MCF 10A (cell line): Measurements from ENCODE around the gene SEMA3G. TPM values are rescaled to one million over a fixed set of nuclear protein-coding genes. Genes with fewer than 3 reads are reported as not detected.

Experiments
- BruUV-seq: library from RNA; stranded (reverse); fragments of 400-500 nt; replicated peaks from 2 replicates; lab custom pipeline; 2021; lab: Mats Ljungman, UMichigan
- CTCF ChIA-PET: fragments of 300-600 bp; sonication (Branson Sonifier 250); formaldehyde crosslinking; extraction: SDS; loops from one replicate; lab custom pipeline; 2021; ENCODE audit warnings: antibody characterized with exemption, inconsistent platforms; lab: Yijun Ruan, JAX
- POLR2A ChIA-PET: fragments of 300-600, 350-650 bp; sonication (Branson Sonifier 250); formaldehyde crosslinking; extraction: SDS; loops from one replicate; lab custom pipeline; 2020; ENCODE audit warnings: antibody characterized with exemption, inconsistent platforms; lab: Yijun Ruan, JAX
- DNase-seq: peaks from one replicate; pipeline ENCODE4 v3.0.0-alpha.2; 2018; ENCODE audit not compliant: unreplicated experiment
- H3K27ac Mint-ChIP-seq: one replicate; pipeline ENCODE4 v1.8.0; 2022; ENCODE audit warnings: mild to moderate bottlenecking, low read depth, mixed read lengths; ENCODE audit not compliant: unreplicated experiment
- H3K27me3 Mint-ChIP-seq: one replicate; pipeline ENCODE4 v1.8.0; 2022; ENCODE audit warnings: mixed read lengths; ENCODE audit not compliant: insufficient read depth, unreplicated experiment
- H3K36me3 Mint-ChIP-seq: one replicate; pipeline ENCODE4 v1.8.0; 2022; ENCODE audit warnings: mild to moderate bottlenecking, moderate library complexity, mixed read lengths; ENCODE audit not compliant: insufficient read depth, unreplicated experiment
- H3K4me1 Mint-ChIP-seq: one replicate; pipeline ENCODE4 v1.8.0; 2022; ENCODE audit warnings: mixed read lengths; ENCODE audit not compliant: insufficient read depth, unreplicated experiment
- H3K4me3 Mint-ChIP-seq: one replicate; pipeline ENCODE4 v1.8.0; 2022; ENCODE audit warnings: mild to moderate bottlenecking, moderate library complexity, mixed read lengths; ENCODE audit not compliant: unreplicated experiment
- H3K9me3 Mint-ChIP-seq: one replicate; pipeline ENCODE4 v1.8.0; 2022; ENCODE audit warnings: mixed read lengths; ENCODE audit not compliant: unreplicated experiment
- CTCF ChIP-seq: fragments of 200-600 bp; IDR thresholded peaks from one replicate; pipeline ENCODE4 v1.8.0; 2022; ENCODE audit warnings: antibody characterized with exemption, mild to moderate bottlenecking; ENCODE audit not compliant: unreplicated experiment
- intact Hi-C: fragments of 100-400 bp; cut with micrococcal nuclease; formaldehyde crosslinking; loops from 2 replicates; pipeline ENCODE4 v1.14.1; 2022
- total RNA-seq: library from RNA; stranded (reverse); gene quantifications from 2 replicates; pipeline ENCODE4 v1.2.3, GENCODE V29; 2022

Gene SEMA3G
- total RNA-seq, 1 experiment from 2014 or later = 0.12 TPM

GRCh38 chr3:52429031-52429430 lies 15.9 kb downstream of the SEMA3G start:
- intact Hi-C loops = loop anchor here (2.0 kb wide), 1 partner anchor 644 kb away; no protein-coding TSS in a partner anchor
- H3K4me3 Mint-ChIP-seq = no peak overlapping the region
- H3K27me3 Mint-ChIP-seq = peaks cover 11% of the 10 kb centered on the region
- no peaks in the 10 kb centered on the region for H3K9me3 Mint-ChIP-seq
- ChIA-PET CTCF (interaction anchor here (0.6 to 17.8 kb wide), 11 partner anchors 10 to 555 kb away, joined by 3 to 278 read pairs (median 13); partner anchors contain the start of gene SEMA3G), POLR2A (interaction anchor here (2.3 kb wide), 1 partner anchor 21 kb away, joined by 6 read pairs; no protein-coding TSS in a partner anchor)
- no peak overlapping the region for H3K27ac Mint-ChIP-seq
- H3K4me1 Mint-ChIP-seq = peaks cover 4% of the 10 kb centered on the region
- no peak for DNase-seq
- no TSS peak for BruUV-seq
- TF ChIP-seq CTCF = no peak
- H3K36me3 Mint-ChIP-seq = no peaks in the 10 kb centered on the region

DNA sequence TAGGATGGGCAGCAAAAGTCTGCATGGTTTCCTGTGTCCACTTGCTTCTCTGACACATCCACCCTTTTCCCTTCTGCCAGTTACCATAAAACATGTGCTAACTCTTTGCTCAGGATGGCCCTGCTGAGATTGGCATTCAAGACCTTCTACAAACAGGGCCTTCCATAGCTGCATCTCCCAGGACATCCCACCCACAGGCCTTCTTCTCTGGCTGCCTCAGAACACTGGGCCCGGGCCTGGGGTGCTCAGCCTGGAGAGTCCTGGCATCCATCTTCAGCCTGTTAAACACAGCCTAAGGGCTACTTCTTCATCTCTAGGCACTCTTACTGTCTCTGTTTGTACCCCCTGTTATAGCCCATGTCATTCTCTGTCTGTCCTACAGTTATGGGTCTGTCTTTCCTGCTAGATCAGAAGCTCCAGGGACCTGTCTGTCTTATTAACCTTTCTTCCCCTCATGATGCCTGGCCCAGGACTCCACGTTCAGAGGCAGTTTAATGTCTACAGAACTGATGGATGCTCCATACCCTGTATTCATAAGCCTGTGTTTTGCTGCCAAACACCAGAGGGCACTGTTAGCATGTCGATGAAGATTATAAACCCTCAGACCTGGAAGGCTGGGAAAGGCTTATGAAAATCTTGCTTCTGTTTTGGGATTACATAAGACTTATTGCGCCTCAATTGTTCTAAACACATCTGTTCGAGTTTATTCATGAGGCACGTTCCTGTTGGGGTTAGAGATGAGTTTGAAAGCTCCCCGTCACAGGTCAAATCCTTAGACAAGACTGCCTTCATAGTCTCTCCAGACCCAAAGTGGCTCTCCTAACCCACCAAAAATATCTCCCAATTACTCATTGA lies 16.5 kb downstream of the SEMA3G start:
- no peaks in the 10 kb centered on the region for H3K9me3 Mint-ChIP-seq
- H3K27ac Mint-ChIP-seq = no peak overlapping the region
- no peaks in the 10 kb centered on the region for H3K36me3 Mint-ChIP-seq
- POLR2A ChIA-PET = interaction anchor here (0.6 to 2.3 kb wide), 7 partner anchors 16 to 264 kb away, joined by 3 to 6 read pairs (median 4); partner anchors contain the start of gene SEMA3G
- peak; percentile 63 for TF ChIP-seq CTCF
- BruUV-seq = no TSS peak
- DNase-seq = peak; percentile 83
- no peaks in the 10 kb centered on the region for H3K4me1 Mint-ChIP-seq
- no peak overlapping the region for H3K4me3 Mint-ChIP-seq
- peaks cover 11% of the 10 kb centered on the region for H3K27me3 Mint-ChIP-seq
- intact Hi-C loops = loop anchor here (1.0 to 2.0 kb wide), 2 partner anchors 19 to 644 kb away; no protein-coding TSS in a partner anchor
- CTCF ChIA-PET = interaction anchor here (0.5 to 17.8 kb wide), 23 partner anchors 9 to 1562 kb away, joined by 3 to 278 read pairs (median 4); partner anchors contain the start of gene SEMA3G

DNA sequence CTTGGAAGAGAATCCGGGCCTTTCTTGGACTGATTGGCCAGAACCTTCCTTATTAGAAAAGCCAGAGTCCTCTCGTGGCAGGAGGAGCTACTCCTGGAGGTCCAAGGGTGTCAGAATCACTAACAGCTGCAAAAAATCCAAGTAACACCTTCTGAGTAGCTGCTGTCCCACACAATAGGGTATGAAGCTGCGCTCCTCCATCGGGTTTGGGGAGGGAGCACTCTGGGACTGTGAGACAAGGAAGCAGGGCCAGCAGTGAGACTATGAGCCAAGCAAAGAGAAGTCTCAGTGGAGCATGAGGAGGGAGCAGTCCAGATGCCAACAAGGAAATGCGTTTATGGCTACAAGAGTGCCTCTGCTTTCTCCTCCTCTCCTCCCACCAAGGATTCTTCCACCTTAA lies 21.7 kb downstream of the SEMA3G start:
- TF ChIP-seq CTCF = no peak
- no peak overlapping the region for H3K4me3 Mint-ChIP-seq
- intact Hi-C loops = no loop called here
- ChIA-PET CTCF (interaction anchor here (0.6 to 17.8 kb wide), 2 partner anchors 23 to 36 kb away, joined by 3 to 278 read pairs; partner anchors contain the start of gene SEMA3G), POLR2A (no interaction called here)
- H3K4me1 Mint-ChIP-seq = no peaks in the 10 kb centered on the region
- H3K36me3 Mint-ChIP-seq = peaks cover 5% of the 10 kb centered on the region
- no TSS peak for BruUV-seq
- DNase-seq = no peak
- no peaks in the 10 kb centered on the region for H3K9me3 Mint-ChIP-seq
- peaks cover 4% of the 10 kb centered on the region for H3K27me3 Mint-ChIP-seq
- H3K27ac Mint-ChIP-seq = no peak overlapping the region

DNA sequence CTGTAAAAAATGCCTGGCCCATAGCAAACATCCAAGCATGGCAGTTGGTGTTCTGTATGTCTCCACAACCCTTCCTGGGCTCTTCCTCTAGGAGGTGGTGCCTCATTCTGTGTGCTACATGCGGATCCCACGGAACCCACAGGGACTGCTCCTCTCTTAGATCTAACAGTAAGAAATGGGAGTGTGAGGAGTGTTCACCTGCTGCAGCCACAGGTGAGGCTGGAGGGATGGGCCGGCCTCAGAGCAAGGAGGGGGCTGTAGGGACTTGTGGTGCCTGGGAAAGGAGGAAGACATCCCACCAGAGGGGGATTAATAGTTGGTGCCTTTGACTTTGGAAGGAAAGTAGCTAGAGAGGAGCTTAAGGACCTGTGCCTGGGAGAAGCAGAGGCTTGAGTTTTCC lies 22.2 kb downstream of the SEMA3G start:
- BruUV-seq = no TSS peak
- Mint-ChIP-seq H3K9me3 (no peaks in the 10 kb centered on the region), H3K4me3 (no peak overlapping the region), H3K27me3 (no peaks in the 10 kb centered on the region), H3K27ac (no peak overlapping the region), H3K4me1 (no peaks in the 10 kb centered on the region), H3K36me3 (peaks cover 5% of the 10 kb centered on the region)
- POLR2A ChIA-PET = no interaction called here
- no peak for DNase-seq
- intact Hi-C loops = no loop called here
- no peak for TF ChIP-seq CTCF
- CTCF ChIA-PET = interaction anchor here (0.6 to 17.8 kb wide), 2 partner anchors 24 to 36 kb away, joined by 3 to 278 read pairs; partner anchors contain the start of gene SEMA3G
